ENCODE results near the gene CEP41. TPM values are rescaled to one million over a fixed set of nuclear protein-coding genes. Genes with fewer than 3 reads are reported as not detected.

CEP41 gene
- total RNA-seq, 1 donor from 2014 or later, result 16.5 TPM

- Histone ChIP-seq H3K4me1 (peaks cover 41% of the 10 kb centered on the region), H3F3A (ENCODE audit: low read depth) (peaks cover 4% of the 10 kb centered on the region), H3K4me3 (no peak overlapping the region), H3K79me2 (ENCODE audit: low read depth) (no peaks in the 10 kb centered on the region), H3K4me2 (peak overlapping the region; percentile 38), H3K27ac (peak overlapping the region; percentile 32), H2AFZ (replicated peaks) (no peak overlapping the region), H4K20me1 (ENCODE audit: low read depth) (no peaks in the 10 kb centered on the region), H3K27me3 (no peaks in the 10 kb centered on the region), H3K9me3 (ENCODE audit: low read depth) (no peaks in the 10 kb centered on the region), H3K9ac (no peak overlapping the region), H3K36me3 (no peaks in the 10 kb centered on the region)
- DNase-seq (ENCODE audit: low spot score), result peak; percentile 48
- H3K4me1 Mint-ChIP-seq, result peaks cover 39% of the 10 kb centered on the region
- peaks cover 3% of the 10 kb centered on the region for H3K36me3 Mint-ChIP-seq
- H3K9me3 Mint-ChIP-seq, result no peaks in the 10 kb centered on the region
- H3K4me3 Mint-ChIP-seq, result no peak overlapping the region
- no peak for TF ChIP-seq EZH2phosphoT487 (IDR thresholded peaks at IDR 0.05)
- TF ChIP-seq, protein P1, sequence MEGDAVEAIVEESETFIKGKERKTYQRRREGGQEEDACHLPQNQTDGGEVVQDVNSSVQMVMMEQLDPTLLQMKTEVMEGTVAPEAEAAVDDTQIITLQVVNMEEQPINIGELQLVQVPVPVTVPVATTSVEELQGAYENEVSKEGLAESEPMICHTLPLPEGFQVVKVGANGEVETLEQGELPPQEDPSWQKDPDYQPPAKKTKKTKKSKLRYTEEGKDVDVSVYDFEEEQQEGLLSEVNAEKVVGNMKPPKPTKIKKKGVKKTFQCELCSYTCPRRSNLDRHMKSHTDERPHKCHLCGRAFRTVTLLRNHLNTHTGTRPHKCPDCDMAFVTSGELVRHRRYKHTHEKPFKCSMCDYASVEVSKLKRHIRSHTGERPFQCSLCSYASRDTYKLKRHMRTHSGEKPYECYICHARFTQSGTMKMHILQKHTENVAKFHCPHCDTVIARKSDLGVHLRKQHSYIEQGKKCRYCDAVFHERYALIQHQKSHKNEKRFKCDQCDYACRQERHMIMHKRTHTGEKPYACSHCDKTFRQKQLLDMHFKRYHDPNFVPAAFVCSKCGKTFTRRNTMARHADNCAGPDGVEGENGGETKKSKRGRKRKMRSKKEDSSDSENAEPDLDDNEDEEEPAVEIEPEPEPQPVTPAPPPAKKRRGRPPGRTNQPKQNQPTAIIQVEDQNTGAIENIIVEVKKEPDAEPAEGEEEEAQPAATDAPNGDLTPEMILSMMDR (IDR thresholded peaks at IDR 0.05), result no peak
- TF ChIP-seq EZH2 (IDR thresholded peaks at IDR 0.05), result no peak
- peak overlapping the region; percentile 19 for H3K27ac Mint-ChIP-seq
- H3K27me3 Mint-ChIP-seq (ENCODE audit: insufficient read depth, low read depth), result peaks cover 3% of the 10 kb centered on the region
Observed at GRCh38 chr7:130421684-130422083, 19.1 kb downstream of the CEP41 start.

DNA sequence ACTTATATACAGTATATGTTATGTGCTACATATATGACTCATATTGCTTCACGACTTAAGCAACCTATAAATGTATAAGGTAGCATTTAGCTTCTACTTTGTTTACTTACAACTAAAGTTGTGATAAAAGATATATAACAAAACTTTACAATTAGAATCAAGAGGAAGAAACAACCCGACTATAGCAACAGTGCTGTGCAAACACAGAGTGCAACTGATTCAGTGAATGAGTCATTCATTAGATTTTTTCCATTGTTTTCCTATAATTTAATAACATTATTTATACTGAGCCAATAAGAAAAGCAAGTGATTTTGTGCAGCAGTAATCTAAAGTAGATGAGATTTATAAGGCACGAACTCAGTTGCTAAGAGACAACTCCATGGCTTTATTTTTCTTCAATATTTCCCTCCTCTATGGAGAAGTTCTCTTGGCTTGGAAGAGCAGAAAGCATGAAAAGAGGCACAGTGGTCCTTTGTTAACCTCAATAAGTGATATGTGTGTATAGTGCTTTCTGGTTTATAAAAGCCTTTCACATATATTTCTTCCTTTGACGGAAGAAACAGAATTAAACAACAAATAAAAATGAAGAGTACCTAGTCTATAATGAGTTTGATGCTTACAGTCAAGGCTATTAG is 19.8 kb downstream of the CEP41 start:
- Mint-ChIP-seq H3K27ac (peak overlapping the region; percentile 19), H3K4me3 (no peak overlapping the region)

GRCh38 chr7:130419658-130420057 is 21.2 kb downstream of the CEP41 start:
- H3K9me3 ChIP-seq (ENCODE audit: low read depth), result no peaks in the 10 kb centered on the region
- H3K4me3 Mint-ChIP-seq, result no peak overlapping the region
- no peaks in the 10 kb centered on the region for H3K79me2 ChIP-seq (ENCODE audit: low read depth)
- H3K4me3 ChIP-seq, result no peak overlapping the region
- DNase-seq (ENCODE audit: low spot score), result no peak
- no peaks in the 10 kb centered on the region for H3K36me3 ChIP-seq
- no peak overlapping the region for H3K9ac ChIP-seq
- no peak overlapping the region for H2AFZ ChIP-seq (replicated peaks)
- no peaks in the 10 kb centered on the region for H4K20me1 ChIP-seq (ENCODE audit: low read depth)
- TF ChIP-seq EZH2phosphoT487 (IDR thresholded peaks at IDR 0.05) (no peak), EZH2 (IDR thresholded peaks at IDR 0.05) (no peak)
- TF ChIP-seq, protein P1 (IDR thresholded peaks at IDR 0.05), result no peak
- H3K36me3 Mint-ChIP-seq, result peaks cover 5% of the 10 kb centered on the region
- H3K27ac ChIP-seq, result no peak overlapping the region
- peaks cover 4% of the 10 kb centered on the region for H3F3A ChIP-seq (ENCODE audit: low read depth)
- peaks cover 39% of the 10 kb centered on the region for H3K4me1 Mint-ChIP-seq
- no peaks in the 10 kb centered on the region for H3K27me3 ChIP-seq
- H3K4me1 ChIP-seq, result peaks cover 41% of the 10 kb centered on the region
- no peaks in the 10 kb centered on the region for H3K9me3 Mint-ChIP-seq
- peaks cover 3% of the 10 kb centered on the region for H3K27me3 Mint-ChIP-seq (ENCODE audit: insufficient read depth, low read depth)
- H3K27ac Mint-ChIP-seq, result peak overlapping the region; percentile 64
- H3K4me2 ChIP-seq, result no peak overlapping the region

More for the DNA sequence above, 19.8 kb downstream of the CEP41 start:
- Mint-ChIP-seq H3K27me3 (ENCODE audit: insufficient read depth, low read depth) (peaks cover 3% of the 10 kb centered on the region), H3K36me3 (peaks cover 8% of the 10 kb centered on the region), H3K4me1 (peaks cover 39% of the 10 kb centered on the region), H3K9me3 (no peaks in the 10 kb centered on the region)
- H3K36me3 ChIP-seq, result no peaks in the 10 kb centered on the region
- no peak overlapping the region for H2AFZ ChIP-seq (replicated peaks)
- TF ChIP-seq, protein P1 (IDR thresholded peaks at IDR 0.05), result no peak
- no peak for TF ChIP-seq EZH2phosphoT487 (IDR thresholded peaks at IDR 0.05)
- TF ChIP-seq EZH2 (IDR thresholded peaks at IDR 0.05), result no peak
- H3F3A ChIP-seq (ENCODE audit: low read depth), result peaks cover 4% of the 10 kb centered on the region
- no peak overlapping the region for H3K9ac ChIP-seq
- H3K4me1 ChIP-seq, result peaks cover 41% of the 10 kb centered on the region
- H4K20me1 ChIP-seq (ENCODE audit: low read depth), result no peaks in the 10 kb centered on the region
- no peaks in the 10 kb centered on the region for H3K9me3 ChIP-seq (ENCODE audit: low read depth)
- H3K79me2 ChIP-seq (ENCODE audit: low read depth), result no peaks in the 10 kb centered on the region
- H3K27ac ChIP-seq, result peak overlapping the region; percentile 32
- no peak overlapping the region for H3K4me3 ChIP-seq
- peak overlapping the region; percentile 38 for H3K4me2 ChIP-seq
- no peak for DNase-seq (ENCODE audit: low spot score)
- no peaks in the 10 kb centered on the region for H3K27me3 ChIP-seq
